Measurements from ENCODE around the gene SSUH2. TPM values are rescaled to one million over a fixed set of nuclear protein-coding genes. Genes with fewer than 3 reads are reported as not detected.

The SSUH2 gene
- total RNA-seq, 1 experiment from 2014 or later = 0.94 TPM

GRCh38 chr3:8584661-8585060, 59.9 kb downstream of the SSUH2 start:
- CTCF ChIA-PET = no interaction called here
- H3K27me3 Mint-ChIP-seq (ENCODE audit: low read depth) = no peaks in the 10 kb centered on the region
- H3K4me3 Mint-ChIP-seq = no peak overlapping the region
- POLR2A ChIA-PET = no interaction called here
- H3K9me3 Mint-ChIP-seq = no peaks in the 10 kb centered on the region
- no peak overlapping the region for H3K27ac Mint-ChIP-seq
- no peaks in the 10 kb centered on the region for H3K36me3 Mint-ChIP-seq
- no peak for ATAC-seq
- no peak for DNase-seq (ENCODE audit: low spot score)
- no peak for TF ChIP-seq EMX1 (CRISPR knock-in tag; IDR thresholded peaks at IDR 0.05)
- no peak for TF ChIP-seq USF2 (CRISPR knock-in tag; IDR thresholded peaks at IDR 0.05)
- no peak for TF ChIP-seq AR (CRISPR knock-in tag; IDR thresholded peaks at IDR 0.05)
- TF ChIP-seq MXD4 (CRISPR knock-in tag; IDR thresholded peaks at IDR 0.05; ENCODE audit: borderline replicate concordance) = no peak
- TF ChIP-seq STAT6 (CRISPR knock-in tag; conservative IDR thresholded peaks at IDR 0.05; ENCODE audit: low read depth) = no peak
- TF ChIP-seq MLX (CRISPR knock-in tag; IDR thresholded peaks at IDR 0.05) = no peak
- no peak for TF ChIP-seq JAZF1 (CRISPR knock-in tag; IDR thresholded peaks at IDR 0.05)
- TF ChIP-seq PRDM15 (CRISPR knock-in tag; IDR thresholded peaks at IDR 0.05) = no peak
- TF ChIP-seq SMAD3 (CRISPR knock-in tag; IDR thresholded peaks at IDR 0.05; ENCODE audit: borderline replicate concordance) = no peak
- TF ChIP-seq FOXP4 (CRISPR knock-in tag; IDR thresholded peaks at IDR 0.05) = no peak
- no peak for TF ChIP-seq GTF2I (CRISPR knock-in tag; conservative IDR thresholded peaks at IDR 0.05)
- no peak for TF ChIP-seq TP53 (CRISPR knock-in tag; IDR thresholded peaks at IDR 0.05)
- TF ChIP-seq IRF1 (CRISPR knock-in tag; IDR thresholded peaks at IDR 0.05) = no peak
- no peak for TF ChIP-seq ZNF232 (CRISPR knock-in tag; IDR thresholded peaks at IDR 0.05)
- no peak for TF ChIP-seq ZNF423 (CRISPR knock-in tag; IDR thresholded peaks at IDR 0.05)
- no peak for TF ChIP-seq ZNF671 (CRISPR knock-in tag; IDR thresholded peaks at IDR 0.05)
- TF ChIP-seq ZNF396 (CRISPR knock-in tag; IDR thresholded peaks at IDR 0.05; ENCODE audit: borderline replicate concordance) = no peak
- no peak for TF ChIP-seq E2F1 (CRISPR knock-in tag; IDR thresholded peaks at IDR 0.05)
- TF ChIP-seq NR1H2 (CRISPR knock-in tag; IDR thresholded peaks at IDR 0.05) = no peak
- TF ChIP-seq FOXP1 (CRISPR knock-in tag; IDR thresholded peaks at IDR 0.05; ENCODE audit: borderline replicate concordance) = no peak
- H3K4me1 Mint-ChIP-seq = no peaks in the 10 kb centered on the region; the same call in 1 of the 2 replicates
